Rectal smooth muscle tissue (tissue), 1 donor: ENCODE measurements around the gene TMEM45B.
"Not testable (repeated sequence)": the region's sequence is repeated elsewhere in the genome, so short reads cannot be mapped to it uniquely, and the experiment has no call there.

Experiments
- H3K27ac ChIP-seq: one replicate; pipeline ENCODE4 v1.7.0; 2013; ENCODE audit warnings: low read depth, low read length, inconsistent platforms
- H3K27me3 ChIP-seq: one replicate; pipeline ENCODE4 v1.7.0; 2013; ENCODE audit warnings: low read length; ENCODE audit not compliant: control insufficient read depth, insufficient read depth
- H3K36me3 ChIP-seq: one replicate; pipeline ENCODE4 v1.7.0; 2013; ENCODE audit warnings: low read length; ENCODE audit not compliant: control insufficient read depth, insufficient read depth
- H3K4me1 ChIP-seq: one replicate; pipeline ENCODE4 v1.7.0; 2013; ENCODE audit warnings: low read length; ENCODE audit not compliant: control insufficient read depth, insufficient read depth
- H3K4me3 ChIP-seq: one replicate; pipeline ENCODE4 v1.7.0; 2013; ENCODE audit warnings: low read length
- H3K9ac ChIP-seq: one replicate; pipeline ENCODE4 v1.7.0; 2013; ENCODE audit warnings: low read length

Gene TMEM45B

GRCh38 chr11:129840236-129840635 lies 24.6 kb downstream of the TMEM45B start:
- Histone ChIP-seq H3K27me3 (no peaks in the 10 kb centered on the region), H3K4me1 (no peaks in the 10 kb centered on the region), H3K27ac (no peak overlapping the region), H3K4me3 (no peak overlapping the region), H3K36me3 (no peaks in the 10 kb centered on the region), H3K9ac (no peak overlapping the region)

GRCh38 chr11:129842138-129842537 lies 26.5 kb downstream of the TMEM45B start:
- Histone ChIP-seq H3K36me3 (no peaks in the 10 kb centered on the region), H3K4me3 (no peak overlapping the region), H3K4me1 (no peaks in the 10 kb centered on the region), H3K9ac (no peak overlapping the region), H3K27me3 (no peaks in the 10 kb centered on the region), H3K27ac (no peak overlapping the region)

- Histone ChIP-seq H3K4me3 (no peak overlapping the region), H3K36me3 (no peaks in the 10 kb centered on the region), H3K27ac (no peak overlapping the region), H3K27me3 (no peaks in the 10 kb centered on the region), H3K9ac (no peak overlapping the region), H3K4me1 (no peaks in the 10 kb centered on the region)
Measured at GRCh38 chr11:129846508-129847335, 31.1 kb downstream of the TMEM45B start.

- not testable (repeated sequence) for H3K9ac ChIP-seq, H3K4me1 ChIP-seq, H3K27ac ChIP-seq
Measured at GRCh38 chr11:129847361-129847760, 31.7 kb downstream of the TMEM45B start.

DNA sequence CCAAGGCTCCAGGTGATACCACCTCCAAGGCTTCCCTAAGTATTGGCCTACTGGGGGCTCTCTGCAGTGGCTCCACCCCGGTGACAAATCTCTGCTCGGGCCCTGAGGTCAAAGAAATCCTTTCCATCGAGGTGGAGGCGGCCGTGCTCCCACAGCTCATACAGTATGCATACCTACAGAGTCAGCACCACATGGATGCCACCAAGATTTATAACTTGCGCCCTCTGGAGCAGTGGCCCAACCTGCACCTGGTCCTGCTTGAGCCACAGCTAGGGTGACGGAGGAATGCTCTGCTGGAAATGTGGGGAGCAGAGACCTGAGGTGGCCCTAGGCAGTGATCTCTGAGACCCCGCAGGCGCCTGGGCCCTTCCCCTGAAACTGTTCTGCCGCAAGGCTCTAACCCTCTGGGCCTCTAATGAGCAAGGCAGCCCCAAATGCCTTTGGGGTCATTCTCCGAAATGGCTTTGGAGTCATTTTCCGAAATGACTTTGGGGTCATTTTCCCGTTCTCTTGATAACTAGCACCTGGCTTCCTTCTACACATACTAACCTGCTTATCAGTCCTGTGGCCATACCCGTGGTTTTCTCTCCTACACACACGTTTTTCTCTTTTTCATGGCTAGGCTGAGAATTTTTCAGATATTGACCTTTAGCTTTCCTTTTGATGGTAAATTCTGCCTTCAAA lies 33.9 kb downstream of the TMEM45B start:
- no peak overlapping the region for H3K27ac ChIP-seq
- no peak overlapping the region for H3K9ac ChIP-seq
- no peaks in the 10 kb centered on the region for H3K27me3 ChIP-seq
- no peaks in the 10 kb centered on the region for H3K36me3 ChIP-seq
- no peaks in the 10 kb centered on the region for H3K4me1 ChIP-seq
- H3K4me3 ChIP-seq = no peak overlapping the region

More at GRCh38 chr11:129847361-129847760, 31.7 kb downstream of the TMEM45B start:
- H3K27me3 ChIP-seq, H3K36me3 ChIP-seq, H3K4me3 ChIP-seq: not testable (repeated sequence)

GRCh38 chr11:129852125-129852740 lies 36.6 kb downstream of the TMEM45B start:
- Histone ChIP-seq H3K9ac (no peak overlapping the region), H3K27ac (no peak overlapping the region), H3K4me3 (no peak overlapping the region), H3K4me1 (no peaks in the 10 kb centered on the region), H3K27me3 (no peaks in the 10 kb centered on the region), H3K36me3 (peaks cover 3% of the 10 kb centered on the region)

DNA sequence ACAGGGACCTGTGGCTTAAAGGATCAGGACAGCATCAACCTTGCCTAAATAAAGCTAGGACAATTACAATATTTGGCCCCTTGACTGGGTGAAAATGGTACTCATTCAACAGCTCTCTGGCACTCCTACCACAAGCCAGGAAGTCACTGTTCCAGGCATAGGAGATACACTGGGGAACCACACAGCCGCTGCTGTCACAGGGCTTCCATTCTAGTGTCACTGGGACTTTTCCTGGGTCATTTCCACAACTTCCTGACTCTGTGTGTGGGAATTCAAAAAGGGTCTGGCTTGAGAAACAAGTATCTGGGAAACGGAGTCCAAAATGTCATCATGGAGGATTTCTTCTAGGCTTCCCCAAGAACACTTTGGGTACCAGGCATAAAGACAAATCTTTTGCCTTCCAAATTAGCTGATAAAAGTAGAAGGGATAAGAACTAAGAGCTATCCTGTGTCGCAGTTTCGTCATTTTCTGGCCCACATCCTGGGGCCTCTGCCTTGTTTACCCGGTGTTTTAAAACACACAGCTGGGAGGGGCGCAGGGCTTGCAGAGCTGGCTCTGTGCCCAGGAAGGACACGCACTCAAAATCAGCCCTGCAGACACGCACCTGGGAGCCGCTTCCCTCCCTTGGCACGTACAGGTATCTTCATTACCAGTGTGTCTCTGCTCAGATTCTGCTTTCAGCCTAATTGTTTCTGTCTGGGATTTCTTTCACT lies 38.0 kb downstream of the TMEM45B start:
- no peak overlapping the region for H3K9ac ChIP-seq
- H3K27me3 ChIP-seq = no peaks in the 10 kb centered on the region
- H3K4me1 ChIP-seq = no peaks in the 10 kb centered on the region
- peaks cover 3% of the 10 kb centered on the region for H3K36me3 ChIP-seq
- H3K27ac ChIP-seq = no peak overlapping the region
- no peak overlapping the region for H3K4me3 ChIP-seq

DNA sequence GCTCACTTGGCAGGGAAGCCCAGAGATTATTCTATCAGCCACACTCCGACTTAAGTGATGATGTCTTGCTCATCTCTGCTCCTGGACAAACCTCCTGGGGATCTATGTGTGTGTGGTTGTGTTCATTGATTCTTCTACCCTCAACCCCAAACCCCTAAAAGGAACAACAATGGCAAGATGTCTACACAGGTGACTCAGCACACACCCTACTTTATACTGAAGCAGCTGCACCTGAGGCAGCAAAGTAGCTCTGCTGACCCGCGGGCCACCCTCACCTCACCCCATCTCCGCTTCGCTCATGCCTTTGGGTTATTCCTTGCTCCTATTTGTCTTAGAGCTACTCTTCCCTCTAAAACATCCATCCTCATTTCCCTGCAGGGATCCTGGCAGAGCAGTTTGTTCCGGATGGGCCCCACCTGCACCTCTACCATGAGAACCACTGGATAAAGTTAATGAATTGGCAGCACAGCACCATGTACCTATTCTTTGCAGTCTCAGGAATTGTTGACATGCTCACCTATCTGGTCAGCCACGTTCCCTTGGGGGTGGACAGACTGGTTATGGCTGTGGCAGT lies 38.7 kb downstream of the TMEM45B start:
- H3K4me3 ChIP-seq = no peak overlapping the region
- H3K4me1 ChIP-seq = no peaks in the 10 kb centered on the region
- H3K9ac ChIP-seq = no peak overlapping the region
- no peaks in the 10 kb centered on the region for H3K27me3 ChIP-seq
- no peak overlapping the region for H3K27ac ChIP-seq
- H3K36me3 ChIP-seq = peaks cover 3% of the 10 kb centered on the region

GRCh38 chr11:129855086-129855485 lies 39.4 kb downstream of the TMEM45B start:
- Histone ChIP-seq H3K27ac (no peak overlapping the region), H3K4me1 (no peaks in the 10 kb centered on the region), H3K27me3 (no peaks in the 10 kb centered on the region), H3K9ac (no peak overlapping the region), H3K36me3 (peaks cover 3% of the 10 kb centered on the region), H3K4me3 (no peak overlapping the region)

DNA sequence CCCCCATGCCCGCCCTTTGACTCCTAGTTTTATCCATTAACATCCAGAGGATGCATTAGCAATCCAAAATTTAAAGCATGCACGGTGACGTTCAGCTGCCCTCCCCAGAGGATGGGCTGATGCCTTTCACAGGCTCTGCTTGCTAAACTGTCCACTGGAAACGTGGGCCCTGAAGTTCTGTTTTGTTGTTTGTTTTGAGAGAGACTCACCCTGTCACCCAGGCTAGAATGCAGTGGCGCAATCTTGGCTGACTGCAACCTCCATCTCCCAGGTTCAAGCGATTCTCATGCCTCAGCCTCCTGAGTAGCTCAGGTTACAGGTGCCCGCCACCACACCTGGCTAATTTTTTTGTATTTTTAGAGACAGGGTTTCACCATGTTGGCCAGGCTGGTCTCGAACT lies 40.4 kb downstream of the TMEM45B start:
- Histone ChIP-seq H3K36me3 (peaks cover 3% of the 10 kb centered on the region), H3K4me1 (no peaks in the 10 kb centered on the region), H3K27me3 (no peaks in the 10 kb centered on the region), H3K4me3 (no peak overlapping the region), H3K27ac (no peak overlapping the region), H3K9ac (no peak overlapping the region)

GRCh38 chr11:129861702-129862522 lies 46.3 kb downstream of the TMEM45B start:
- Histone ChIP-seq H3K27ac (peak overlapping the region; percentile 3), H3K36me3 (peaks cover 27% of the 10 kb centered on the region), H3K27me3 (no peaks in the 10 kb centered on the region), H3K4me1 (no peaks in the 10 kb centered on the region), H3K4me3 (no peak overlapping the region), H3K9ac (no peak overlapping the region)
